GM10266 (cell line): Measurements from ENCODE around the gene USP24.

Source experiments
- DNase-seq: peaks from one replicate; pipeline ENCODE4 v3.0.0; 2012; ENCODE audit errors: extremely low spot score
- TF ChIP-seq, protein P1 (sequence below): IDR thresholded peaks from 2 replicates; pipeline ENCODE4 v1.5.1; 2012; ENCODE audit warnings: mild to moderate bottlenecking, low read depth; ENCODE audit not compliant: control insufficient read depth, insufficient read depth; ENCODE audit errors: missing control alignments

Gene USP24

DNA sequence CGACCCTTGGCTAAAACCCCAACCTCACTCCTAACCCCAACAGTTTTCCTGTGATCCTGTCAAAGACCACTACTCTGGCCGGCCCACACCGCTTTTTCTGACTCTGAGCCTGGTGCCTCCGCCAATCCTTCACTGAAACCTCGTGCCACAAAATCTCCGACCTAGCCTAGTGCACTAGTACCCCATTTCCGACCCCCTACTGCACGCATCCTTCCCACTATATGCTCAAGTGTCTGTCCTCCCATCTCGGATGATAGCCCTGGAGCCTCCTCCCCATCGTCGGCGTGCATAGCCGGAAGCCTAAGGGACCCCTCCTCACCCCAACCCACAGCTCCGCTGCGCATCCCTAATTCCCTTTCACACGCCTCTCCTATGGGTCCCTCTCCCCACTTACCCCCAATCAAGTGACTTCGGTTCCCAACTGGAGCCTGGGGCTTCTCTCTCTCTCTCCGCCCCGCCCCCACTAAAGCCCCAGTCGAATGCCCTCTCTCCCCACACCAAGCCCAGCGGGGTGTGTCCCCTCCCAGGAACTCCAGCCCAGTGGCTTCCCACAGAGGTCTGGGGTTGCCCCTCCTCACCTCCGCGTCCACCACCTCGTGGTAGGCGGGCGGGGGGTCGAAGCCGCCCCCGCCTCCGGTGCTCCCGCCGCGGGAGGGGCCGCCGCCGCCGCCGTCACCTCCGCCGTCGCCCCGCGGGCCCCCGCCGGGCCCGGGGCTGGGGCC is 791 bp downstream of the USP24 start:
- peak; percentile 62 for DNase-seq
- TF ChIP-seq, protein P1, sequence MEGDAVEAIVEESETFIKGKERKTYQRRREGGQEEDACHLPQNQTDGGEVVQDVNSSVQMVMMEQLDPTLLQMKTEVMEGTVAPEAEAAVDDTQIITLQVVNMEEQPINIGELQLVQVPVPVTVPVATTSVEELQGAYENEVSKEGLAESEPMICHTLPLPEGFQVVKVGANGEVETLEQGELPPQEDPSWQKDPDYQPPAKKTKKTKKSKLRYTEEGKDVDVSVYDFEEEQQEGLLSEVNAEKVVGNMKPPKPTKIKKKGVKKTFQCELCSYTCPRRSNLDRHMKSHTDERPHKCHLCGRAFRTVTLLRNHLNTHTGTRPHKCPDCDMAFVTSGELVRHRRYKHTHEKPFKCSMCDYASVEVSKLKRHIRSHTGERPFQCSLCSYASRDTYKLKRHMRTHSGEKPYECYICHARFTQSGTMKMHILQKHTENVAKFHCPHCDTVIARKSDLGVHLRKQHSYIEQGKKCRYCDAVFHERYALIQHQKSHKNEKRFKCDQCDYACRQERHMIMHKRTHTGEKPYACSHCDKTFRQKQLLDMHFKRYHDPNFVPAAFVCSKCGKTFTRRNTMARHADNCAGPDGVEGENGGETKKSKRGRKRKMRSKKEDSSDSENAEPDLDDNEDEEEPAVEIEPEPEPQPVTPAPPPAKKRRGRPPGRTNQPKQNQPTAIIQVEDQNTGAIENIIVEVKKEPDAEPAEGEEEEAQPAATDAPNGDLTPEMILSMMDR = no peak

DNA sequence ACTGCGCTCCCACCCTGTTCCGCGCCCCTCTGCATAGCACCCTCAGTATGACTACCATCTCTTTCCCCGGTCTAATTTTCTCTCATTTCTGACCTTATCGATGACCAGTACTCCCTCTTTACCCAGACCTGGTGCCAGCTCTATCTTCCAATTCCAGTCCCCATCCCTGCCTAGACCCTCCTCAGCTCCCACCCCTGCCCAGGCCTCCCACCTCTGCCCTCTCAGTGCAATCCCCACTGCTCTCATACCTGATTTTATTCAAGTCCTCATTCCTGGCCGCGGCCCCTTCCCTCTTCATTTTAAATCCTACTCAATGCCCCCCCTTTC is 1.3 kb downstream of the USP24 start:
- DNase-seq = no peak
- TF ChIP-seq, protein P1 = no peak

DNA sequence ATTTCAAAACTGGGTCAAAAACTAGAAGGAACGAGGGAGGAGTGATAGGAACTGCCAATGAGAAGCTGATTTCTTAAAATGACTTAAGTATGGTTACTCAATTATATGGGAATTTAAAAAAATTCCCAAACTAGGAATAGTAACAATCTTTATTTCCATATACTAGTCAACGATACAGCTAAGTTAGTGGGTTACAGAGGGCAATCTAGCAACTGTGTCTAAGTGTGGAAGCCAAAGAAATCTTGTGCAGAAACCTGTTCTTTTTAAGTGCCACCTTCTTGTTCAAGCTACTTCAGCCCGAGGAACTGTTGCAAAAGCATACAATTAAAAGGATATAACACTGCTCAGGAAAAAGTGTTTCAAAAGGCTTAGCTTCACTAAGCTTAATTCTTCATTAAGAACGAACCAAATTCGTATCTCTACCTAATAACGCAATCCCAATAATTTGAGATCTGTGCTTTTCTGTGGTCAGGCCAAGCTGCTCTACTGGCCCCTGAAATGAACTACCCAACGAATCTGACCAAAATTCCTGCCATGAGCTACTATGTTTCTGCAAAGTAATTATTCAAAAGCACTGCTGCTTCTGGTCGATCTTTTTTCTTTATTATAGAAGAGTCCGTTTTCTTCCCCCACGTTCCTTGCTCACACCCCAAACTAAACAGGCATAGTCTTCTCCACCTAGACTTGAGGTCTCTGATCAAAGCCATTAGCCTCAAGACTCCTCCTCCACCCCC is 1.8 kb downstream of the USP24 start:
- DNase-seq = peak; percentile 59
- TF ChIP-seq, protein P1 = no peak

DNA sequence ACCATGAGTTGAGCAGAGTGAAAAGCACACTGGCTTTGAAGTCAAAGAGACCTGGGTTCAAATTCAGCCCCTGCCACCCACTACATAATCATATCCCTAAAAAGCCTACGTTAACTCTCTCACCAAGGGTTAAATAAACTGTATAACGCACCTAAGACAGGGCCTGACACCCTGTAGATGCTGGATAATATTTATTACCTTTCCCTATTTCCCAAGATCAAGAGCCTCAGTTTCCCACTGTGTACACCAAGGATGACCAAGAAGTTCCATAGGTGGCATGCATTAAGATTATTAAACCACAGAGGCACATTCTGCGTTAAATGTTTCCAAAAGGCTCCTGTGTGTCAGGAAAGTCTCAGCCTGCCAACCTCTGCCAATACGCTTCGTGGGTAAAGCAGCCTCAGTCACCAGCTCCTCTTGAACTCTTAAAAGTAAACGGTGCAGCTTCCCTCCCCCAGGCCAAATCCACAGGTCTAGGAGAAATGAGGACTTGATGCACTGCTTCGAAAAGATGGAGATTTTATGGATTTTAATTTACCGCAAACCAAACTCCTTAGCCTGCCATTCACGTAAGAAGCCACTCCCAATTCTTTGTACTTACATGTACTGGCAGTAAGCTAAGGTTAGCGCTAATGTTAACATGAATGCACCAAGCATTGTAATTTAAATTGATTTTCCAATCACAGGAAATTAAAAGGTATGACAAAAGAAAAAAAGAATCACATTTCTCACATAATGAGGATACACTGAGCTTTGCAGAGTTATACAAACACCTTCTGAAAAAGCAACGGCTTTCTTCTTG is 2.6 kb downstream of the USP24 start:
- no peak for DNase-seq
- TF ChIP-seq, protein P1 = no peak

DNA sequence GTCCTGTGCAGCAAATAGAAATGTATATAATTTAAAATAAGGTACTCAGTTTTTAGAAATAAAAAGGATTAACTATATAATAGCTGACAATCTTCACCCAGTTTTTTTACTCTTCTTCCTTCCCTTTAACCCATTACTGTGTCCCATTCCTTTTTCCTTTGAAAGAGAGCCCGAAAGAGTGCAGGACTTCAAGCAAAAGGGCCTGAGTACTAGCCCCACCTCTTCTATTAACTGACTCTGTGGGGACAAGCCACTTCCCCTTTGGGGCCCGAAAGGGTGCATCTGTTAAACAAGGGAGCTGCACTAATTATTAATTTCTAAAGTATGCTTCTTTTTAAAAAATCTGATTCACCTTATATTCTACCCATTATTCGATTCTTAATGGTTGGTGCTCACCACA is 3.3 kb downstream of the USP24 start:
- TF ChIP-seq, protein P1 = no peak
- DNase-seq = peak; percentile 52

DNA sequence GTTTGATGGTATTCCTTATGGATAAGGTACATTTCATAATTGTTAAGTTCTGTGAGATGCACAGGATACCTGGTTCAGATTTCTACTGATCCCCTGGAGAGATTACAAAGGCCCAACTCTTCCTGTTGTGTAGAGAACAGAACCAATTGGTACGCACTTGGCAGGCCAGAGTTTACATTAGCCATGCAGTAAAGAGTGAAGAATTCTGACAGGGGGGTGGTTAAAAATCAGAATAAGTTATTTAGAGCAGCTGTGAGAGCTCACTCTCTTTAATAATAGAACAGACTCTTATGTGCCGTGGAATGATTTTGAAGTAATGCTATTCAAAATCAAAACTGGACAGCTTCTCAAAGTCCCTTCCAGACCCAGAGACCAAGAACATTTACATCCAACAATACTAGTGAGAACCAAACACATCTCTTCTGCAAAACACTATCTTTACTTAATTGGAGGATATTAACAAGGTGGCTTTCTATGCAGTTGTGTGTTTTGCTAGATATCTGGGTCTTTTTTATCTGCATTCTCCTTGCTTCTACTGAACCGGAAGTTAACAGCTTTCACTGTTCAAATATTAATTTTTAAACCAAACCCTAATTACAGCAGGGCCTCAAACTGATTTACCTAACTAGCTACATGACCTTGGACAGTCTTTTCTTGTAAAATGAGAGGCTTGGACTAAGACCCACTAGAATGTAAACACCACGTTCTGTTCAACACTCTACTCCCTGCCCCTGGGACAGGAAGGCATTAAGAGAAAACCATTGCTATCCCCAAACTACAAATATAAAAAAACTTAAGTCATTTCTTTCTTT is 4.0 kb downstream of the USP24 start:
- no peak for DNase-seq
- TF ChIP-seq, protein P1 = no peak
